Measurements from ENCODE around the gene ABCG1.

Gene ABCG1

DNA sequence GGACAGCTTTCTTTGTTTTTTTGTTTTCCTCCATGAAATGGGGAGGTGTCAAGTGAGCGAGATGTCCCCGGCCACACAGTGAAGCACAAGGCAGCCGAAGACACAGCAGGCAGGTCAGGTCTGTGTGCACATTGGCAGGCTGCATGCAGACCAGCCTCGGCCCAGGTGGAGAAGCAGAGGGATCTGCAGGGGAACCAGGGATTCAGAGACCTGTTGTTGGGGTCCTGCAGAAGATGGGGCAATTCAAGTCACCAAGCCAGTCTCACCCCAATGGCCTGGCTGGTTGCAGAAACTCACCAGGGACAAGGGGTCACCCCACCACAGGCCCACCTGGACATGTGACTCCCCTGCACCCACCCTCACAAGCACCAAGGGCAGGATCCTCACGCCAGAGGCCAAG, 4.0 kb upstream of the ABCG1 start:
- DNase-seq: no peak

DNA sequence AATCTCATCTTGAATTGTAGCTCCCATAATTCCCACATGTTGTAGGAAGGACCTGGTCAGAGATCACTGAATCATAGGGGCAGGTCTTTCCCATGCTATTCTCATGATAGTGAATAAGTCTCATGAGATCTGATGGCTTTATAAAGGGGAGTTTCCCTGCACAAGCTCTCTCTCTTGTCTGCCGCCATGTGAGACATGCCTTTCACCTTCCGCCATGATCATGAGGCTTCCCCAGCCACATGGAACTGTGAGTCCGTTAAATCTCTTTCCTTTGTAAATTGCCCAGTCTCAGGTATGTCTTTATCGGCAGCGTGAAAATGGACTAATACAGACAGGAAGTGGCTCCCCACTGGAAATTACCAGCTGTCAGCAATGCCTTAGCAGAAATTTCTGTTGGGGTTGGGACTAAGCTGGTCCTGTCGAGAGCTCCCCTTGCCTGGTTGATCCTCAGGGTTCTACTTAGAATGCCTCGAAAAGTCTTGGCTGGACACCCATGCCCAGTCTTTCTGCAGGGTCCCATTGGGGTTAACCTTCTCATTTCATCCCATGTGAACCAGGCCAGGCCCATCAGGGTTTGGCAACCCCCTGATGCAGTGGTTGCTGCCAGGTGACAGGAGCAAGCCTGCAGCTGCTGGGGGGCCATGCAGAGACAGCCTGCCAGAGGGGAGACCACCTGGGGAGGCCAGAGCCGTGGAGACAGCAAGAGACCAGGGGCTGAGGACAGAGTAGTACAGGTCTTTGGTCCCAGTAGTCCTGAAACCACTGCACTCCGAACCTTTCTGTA, 2.8 kb upstream of the ABCG1 start:
- no peak for DNase-seq

DNA sequence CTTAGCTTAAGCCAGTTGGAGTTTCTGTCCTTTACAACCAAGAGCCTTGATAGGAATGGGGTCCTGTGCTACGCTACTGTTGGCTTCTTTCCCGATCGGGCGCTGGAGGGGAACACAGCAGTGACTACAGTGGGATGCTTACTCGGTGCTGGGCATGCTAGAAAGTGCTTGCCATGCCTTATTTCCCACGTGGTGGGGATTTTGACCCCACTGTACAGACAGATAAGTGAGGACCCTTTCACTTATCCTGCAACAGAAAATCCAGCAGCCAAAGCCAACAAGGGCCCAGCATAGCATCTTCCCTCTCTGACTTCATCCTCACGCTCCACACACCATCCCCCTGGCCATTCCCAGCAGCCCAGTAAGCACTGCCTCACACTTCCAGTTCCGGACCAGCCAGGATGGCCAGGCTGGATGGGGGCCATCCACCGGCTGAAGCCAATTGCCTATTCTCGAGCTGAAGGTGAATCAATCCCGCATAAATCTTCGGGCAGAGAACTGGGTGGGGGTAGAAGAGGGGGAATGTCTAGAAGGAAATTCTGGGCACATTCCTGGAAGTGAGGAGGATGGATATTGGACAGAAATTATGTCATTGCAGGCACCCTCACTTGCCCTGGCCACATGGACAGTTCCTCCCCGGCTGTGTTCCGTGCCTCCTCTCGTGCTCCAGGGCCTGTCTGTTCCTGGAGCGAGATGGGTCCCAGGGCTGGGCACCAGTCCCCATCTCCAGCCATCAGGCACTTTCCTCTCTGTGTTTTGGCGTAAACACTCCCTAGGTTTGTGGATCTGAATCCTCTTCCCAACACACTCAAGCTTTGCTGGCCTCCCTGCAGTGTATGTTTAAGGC, 2.0 kb upstream of the ABCG1 start:
- DNase-seq: no peak

DNA sequence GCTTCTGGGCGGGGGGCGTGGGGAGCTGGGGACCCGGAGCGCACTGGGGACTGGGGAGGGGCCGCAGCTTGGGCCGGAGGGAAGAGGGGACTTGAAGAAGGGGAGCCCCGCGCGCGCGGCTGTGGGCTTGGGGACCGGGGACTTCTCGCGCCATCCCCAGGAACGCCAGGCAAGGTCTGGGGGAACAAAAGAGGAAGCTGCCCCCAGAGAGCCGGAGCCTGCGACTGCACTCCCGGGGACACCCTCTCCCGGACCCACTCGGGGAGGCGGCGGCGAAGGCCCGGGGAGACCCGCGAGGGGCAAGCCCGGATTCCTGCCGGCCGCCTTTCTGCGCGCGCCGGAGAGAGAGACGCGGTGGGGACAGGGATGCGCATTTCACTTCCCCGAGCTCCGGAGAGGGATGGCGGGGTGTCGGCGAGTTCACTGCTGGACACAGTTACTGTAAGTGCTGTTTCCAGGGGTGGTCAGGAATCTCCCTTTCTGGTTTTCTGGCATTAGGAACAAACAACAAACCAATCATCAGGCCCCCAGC, 732 bp downstream of the ABCG1 start:
- DNase-seq: no peak

DNA sequence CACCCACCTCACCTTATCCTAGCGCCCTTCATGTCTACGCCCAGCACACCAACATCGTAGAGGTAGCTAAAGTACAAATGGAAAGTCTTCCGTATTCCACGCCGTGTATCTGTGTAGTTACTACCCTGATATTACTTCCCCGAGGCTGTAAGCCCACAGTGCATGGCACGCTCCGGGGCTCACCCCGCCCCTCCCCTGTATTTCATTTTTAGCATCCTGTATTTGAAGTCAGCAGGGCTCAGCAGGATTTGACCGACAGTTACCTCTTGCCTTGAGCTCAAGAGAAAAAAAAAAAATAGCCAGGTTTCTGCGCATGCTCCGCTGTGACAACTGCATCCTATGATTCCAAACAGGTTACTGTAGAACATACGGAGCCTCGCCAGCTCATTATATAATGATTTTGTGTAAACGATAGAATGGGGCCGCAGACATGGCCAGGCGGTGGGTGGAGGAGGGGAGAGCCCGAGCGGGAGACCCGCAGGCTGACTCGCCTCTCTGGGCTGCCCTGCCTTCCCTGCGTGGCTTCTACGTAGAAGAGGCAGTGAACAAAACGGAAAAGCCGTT, 1.3 kb downstream of the ABCG1 start:
- peak; percentile 75 for DNase-seq

DNA sequence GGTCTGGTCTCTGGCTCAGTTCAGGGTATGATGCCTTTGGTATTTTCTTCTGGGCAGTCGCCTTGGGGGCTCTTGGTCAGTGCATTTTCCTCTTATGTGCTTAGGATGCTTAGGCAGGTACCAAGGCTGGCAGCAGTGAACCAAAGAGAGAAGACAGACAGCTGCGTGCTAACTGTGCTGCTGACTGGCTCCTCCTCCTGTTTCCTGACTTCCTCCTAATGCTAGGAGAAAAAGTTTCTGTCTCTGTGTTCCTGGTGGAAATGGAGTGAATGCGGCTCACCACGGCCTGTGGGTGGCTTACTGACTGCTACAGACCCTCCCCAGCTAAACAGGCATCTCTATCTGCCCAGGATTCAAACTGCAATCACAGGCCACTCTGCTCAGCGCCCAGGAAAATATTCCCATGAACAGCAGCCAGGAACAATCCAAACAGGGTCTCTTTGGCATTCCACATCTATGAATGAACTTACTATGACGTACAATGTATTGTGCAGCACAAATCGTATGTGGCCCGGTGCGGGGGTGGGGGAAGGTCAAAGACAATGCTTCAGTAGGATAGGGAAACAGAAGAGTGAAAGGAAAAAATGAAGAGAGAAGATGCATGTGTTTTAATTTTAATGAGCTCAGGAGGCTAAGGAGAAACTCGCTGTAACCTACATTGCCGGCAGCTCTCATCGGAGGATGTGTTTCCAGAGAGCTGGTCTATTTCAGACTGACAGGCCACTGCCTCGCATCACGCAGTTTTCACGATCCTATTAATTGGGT, 2.8 kb downstream of the ABCG1 start:
- DNase-seq: no peak

DNA sequence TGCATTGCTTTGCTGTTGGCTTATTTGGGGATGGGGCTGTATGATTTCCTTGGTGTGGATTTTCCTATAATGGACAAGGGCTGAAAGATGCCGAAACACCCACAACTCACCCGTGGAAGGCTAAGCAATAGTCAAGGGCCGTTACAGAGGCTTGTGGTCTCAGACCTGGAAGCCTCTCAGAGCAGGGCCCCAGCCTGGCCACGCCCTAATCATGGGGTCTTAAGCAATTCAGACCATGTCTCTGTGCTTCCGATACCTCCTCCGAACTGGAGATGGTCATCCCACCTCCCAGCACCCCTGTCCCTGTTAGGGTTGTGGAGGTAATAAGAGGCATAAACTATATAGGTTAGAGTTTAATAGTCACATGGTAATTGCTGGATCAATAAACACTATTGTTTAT, 3.4 kb downstream of the ABCG1 start:
- DNase-seq: no peak

DNA sequence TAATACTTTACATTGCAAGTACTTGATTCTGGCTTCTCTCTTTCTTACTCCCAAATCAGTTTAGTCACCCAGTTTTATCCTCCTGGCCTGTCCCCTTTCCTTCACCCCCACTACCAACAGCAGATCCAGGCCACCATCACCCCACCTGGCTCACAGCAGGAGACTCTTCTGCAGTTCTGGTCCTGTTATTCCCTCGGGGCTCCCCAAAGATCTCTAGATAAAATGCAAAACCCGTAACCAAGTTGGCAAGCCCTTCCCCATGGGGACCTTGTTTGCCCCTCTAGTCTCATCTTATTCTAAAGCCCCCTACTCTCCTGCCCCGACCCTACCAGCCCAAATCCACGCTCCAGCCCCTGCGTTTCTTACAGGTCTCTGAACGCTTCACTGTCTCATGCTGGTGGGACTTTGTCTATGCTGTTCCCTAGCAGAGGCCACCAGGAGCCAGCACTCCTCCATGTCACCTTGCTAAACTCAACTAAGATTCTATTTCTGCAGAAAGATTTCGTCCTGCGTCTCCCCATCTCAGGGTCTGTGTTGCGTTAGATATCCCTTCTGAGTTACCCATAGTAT, 4.0 kb downstream of the ABCG1 start:
- no peak for DNase-seq

DNA sequence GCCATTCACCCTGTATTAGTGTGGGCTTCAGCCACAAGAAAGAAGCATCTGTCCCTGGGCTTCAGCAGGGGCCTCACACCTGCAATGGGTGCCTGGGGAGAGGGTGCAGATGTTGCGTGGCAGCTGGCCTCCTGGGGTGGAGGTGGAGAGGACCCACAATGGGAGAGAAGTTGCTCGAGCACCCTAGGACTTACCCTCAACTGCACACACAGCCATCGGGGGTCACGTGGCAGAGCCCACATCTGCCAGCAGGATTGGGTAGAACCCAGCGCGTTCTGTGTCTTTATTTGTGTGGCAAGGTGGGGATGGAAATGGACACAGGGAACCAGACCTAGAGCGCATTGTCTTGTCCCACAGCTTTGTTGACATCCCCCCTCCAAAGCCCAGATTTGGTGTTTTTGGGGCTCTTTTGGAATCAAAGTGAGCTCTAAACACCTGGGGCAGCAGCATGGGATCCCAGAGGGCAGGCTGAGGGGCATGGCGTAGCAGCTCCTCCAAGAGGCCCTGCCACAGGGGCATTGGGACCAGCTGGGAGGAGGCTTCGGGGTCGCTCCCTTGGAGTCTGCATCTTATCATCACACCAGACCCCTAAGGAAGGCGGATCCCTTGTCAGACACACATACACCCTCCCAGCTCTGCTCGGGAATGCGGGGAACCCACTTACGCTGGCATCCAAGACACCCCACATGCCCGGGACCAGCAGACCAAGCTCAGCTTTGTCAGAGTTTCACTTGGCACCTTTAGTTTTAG, 5.1 kb downstream of the ABCG1 start:
- no peak for DNase-seq

DNA sequence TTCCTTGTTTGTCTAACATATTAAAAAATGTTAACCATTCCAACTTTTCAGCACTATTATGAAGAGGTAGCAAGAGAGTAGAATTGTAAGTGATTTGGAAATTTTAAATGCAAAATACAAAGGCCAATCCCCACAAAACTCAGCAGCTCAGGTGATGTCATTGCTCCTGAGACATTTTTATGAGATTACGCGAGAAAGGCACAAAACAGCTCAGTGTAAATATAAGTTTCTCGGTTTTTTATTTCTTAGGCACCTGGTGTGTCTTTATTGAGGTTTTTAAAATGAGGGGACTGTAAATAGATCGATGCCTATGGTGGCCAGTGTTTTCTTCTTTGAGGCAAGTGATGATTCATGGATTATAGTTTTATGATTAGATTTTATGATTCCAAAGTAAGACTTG, 6.1 kb downstream of the ABCG1 start:
- DNase-seq: no peak

DNA sequence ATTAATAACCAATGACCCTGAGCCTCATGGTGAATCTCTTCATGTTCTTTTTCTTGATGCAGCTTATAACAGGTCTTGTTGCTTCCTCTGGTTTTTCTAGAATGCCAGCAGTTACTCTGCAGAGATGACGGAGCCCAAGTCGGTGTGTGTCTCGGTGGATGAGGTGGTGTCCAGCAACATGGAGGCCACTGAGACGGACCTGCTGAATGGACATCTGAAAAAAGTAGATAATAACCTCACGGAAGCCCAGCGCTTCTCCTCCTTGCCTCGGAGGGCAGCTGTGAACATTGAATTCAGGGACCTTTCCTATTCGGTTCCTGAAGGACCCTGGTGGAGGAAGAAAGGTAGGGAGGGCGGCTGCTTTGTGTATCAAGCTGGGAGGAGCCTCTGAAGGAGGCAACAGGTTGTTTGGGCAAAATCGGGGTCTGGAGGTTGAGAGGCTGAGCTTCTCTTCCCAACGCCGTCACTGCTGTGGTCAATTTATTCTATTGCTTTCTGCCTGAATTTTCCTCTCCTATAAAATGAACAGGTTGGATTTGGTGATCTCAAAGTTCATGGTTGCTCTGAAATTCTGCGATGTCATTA, 6.7 kb downstream of the ABCG1 start:
- no peak for DNase-seq

DNA sequence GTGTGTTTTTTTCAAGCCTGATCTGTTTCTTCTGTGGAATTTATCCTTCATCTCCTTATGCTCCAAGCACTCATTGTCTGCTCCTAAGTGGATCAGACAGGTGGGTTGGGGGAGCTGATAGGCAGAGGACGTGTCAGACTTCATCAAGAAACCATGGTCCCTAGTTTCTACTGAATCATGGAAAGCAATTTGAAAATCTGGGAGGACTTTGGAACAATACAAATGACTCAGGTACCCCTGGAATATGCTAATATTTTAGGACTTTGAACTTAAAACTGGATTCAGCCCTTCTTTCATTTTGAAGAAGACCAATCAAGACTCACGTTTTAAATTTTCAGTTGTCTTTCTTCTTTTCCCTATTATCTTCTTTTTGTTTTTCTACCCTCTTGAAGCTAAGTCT, 7.7 kb downstream of the ABCG1 start:
- DNase-seq: no peak

DNA sequence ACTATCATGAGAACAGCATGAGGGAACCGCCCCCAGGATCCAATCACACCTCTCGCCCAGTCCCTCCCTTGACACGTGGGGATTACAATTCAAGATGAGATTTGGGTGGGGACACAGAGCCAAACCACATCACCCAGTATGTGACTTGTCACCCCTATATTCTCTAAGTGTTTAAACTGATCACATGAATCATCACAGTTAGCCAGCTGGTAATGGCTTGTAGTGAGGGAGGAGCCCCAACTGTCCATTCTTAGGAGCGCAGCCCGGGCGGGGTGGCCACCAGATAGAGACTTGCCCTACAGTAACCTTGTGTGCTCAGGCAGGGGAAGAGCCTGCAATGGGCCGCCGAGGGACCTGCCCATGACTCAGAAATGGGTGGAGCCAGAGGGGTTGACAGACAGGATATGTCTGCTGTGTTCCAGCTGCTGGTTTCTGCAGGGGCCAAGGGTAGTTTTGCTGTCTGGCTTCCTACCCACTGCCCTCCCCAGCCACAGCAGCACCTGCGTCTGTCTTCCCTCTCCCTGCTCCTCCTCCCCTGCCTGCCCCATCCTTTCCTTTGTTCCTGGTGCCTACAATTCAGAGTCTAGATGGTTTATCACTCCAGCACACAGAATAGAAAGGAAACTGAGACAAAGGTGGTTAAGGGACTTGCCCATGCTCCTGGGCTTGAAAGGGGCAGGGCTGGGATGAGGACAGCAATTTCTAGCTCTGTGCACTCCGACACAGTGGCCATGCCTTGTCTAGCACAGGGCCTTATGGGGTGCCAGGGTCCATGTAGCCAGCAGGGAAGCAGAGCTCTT, 9.2 kb downstream of the ABCG1 start:
- peak; percentile 92 for DNase-seq

DNA sequence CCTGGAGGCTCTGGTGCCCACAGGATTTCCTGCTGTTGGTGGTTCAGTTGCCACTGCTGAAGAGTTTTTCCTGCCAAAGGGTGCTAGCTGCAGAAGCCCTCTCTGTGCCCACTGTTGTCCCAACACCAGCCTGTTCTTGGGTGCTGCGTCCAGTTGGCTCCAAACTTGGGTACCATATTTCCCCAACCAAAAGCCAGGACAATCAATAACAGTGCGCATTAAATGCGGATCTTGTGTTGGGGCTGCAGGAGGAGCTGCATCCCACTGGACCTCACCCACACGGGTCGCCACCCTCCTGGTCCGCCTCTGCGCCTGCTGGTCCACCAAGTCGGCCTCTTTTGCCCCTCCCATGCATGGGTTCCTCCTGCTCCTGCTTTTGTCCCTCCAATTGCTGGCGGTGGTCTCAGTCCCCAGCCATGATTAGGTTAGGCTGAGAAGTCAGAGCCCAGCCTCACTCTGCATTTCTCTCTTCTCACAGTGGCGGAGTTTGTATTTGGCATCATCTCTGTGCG, 9.8 kb downstream of the ABCG1 start:
- DNase-seq: no peak

DNA sequence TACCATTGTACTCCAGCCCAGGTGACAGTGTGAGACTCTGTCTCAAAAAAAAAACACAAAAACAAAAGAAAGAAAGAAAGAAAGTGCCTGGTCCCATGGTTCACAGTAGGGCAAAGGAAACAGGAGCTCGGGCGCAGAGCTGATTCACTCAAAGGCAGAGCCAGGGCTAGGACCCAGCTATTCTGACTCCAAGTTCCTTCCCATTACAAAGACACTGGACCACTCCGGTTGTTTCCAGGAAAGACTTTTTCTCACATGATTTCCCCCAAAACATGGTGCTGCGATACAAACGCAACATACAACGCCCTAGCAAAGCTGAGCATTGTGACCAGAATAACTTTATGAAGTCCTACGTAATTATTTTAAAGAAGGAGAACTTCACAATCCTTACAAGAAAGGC, 10.7 kb downstream of the ABCG1 start:
- DNase-seq: no peak

DNA sequence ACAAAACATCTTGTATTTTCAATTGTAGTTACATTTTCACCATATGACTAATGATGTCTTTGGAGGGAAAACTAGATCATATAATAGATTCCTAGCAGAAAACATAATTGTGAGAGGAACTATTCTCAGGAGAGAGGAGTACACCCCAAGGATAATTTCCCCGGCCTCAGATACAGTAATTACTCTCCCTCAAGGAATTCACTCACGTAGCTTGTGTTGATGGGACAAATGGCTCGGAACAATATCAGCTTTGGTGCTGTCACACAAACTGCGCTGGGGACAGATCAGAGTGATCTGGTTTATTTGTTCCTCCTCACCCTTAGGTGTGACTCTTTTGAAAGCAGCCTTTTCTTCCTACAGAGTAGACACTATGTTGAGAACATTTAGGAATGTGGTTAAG, 11.2 kb downstream of the ABCG1 start:
- no peak for DNase-seq

DNA sequence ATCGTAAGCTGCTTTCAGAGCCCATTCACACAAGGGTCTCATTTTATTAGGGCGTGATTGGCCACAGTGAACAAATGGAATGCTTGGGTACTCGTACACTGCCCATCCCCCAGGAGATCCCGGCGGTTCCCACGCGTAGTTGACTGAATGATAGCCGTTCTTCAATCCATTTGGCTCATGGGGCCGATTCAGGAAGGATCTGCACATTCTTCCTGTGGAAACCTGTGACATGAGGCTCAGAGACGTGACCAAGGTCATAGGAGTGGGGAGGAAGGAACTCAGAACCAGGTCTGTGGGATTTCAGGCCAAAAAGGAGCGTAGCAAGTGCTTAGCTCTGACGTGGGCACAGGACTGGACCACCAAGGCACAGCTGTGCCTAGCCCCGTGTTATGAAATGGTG, 11.7 kb downstream of the ABCG1 start:
- DNase-seq: no peak

DNA sequence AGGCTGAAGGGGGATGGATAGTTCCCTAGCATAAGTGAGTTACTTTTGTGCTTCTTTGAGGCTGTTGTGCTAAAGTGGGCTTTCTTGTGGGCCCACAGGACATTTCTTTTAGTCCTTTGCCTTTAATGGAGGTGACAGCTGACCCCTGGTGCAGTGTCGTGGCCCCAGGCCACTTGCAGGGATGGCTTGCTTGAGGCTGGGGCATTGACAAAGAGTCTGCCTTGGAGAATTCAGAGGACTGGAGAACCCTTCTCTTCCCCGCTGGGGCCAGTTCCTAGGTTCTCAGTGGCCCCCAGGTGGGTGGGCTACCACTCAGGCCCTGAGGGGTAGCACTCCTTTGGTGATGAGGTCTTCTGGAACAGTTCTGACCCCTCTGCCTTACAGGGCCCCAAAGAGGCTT, 12.8 kb downstream of the ABCG1 start:
- no peak for DNase-seq

DNA sequence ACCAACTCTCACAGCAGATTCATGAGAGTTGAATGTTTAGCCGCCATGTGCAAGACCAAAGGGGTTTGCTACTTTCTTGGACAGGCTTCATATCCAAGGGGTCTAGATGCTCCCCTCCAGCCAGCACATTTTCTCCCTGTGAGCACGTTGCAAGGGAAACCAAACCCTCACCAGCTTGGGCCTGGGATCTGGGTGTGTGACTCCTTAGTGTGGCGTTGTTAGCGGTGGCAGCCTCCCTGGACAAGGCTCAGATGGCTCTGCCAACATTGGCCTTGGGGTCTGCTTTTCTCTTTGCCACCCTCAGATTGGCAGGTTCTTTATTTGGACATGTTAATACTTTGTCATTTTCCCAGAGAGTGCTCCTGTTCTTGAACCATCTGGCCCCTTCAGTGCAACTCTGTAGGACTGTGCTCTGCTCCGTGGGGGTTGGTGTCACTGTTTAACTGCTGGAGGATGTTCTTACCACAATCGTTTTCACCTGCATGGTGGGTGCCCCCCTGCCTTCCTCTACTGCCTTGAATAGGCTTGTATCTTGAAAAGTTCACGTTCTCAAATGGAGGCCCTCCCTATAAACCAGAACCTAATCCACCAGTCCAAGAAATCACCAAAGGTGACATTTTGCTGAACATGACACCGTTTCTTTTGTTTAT, 13.4 kb downstream of the ABCG1 start:
- DNase-seq: no peak

Measured in activated CD4-positive, alpha-beta T cell treated with anti-CD3 and anti-CD28 coated beads, Interleukin-2, amount 50 U/mL, for 1 hour (primary cell).